Left ventricle myocardium inferior (tissue), 1 donor: ENCODE results near the gene CLCN4. TPM values are rescaled to one million over a fixed set of nuclear protein-coding genes. Genes with fewer than 3 reads are reported as not detected.

Experiments used
- DNase-seq: peaks from one replicate; pipeline ENCODE4 v3.0.0-alpha.2; 2020
- H3K27ac ChIP-seq: fragments of 200-600 bp; replicated peaks from 2 replicates; pipeline ENCODE4 v1.8.0; 2021
- H3K27me3 ChIP-seq: fragments of 200-600 bp; 2 replicates; pipeline ENCODE4 v1.8.0; 2021; ENCODE audit warnings: low read depth
- H3K36me3 ChIP-seq: fragments of 200-600 bp; 2 replicates; pipeline ENCODE4 v1.8.0; 2021
- H3K4me1 ChIP-seq: fragments of 200-600 bp; 2 replicates; pipeline ENCODE4 v1.8.0; 2021
- H3K4me3 ChIP-seq: fragments of 200-600 bp; 2 replicates; pipeline ENCODE4 v1.8.0; 2021; ENCODE audit warnings: mild to moderate bottlenecking, moderate library complexity
- H3K9me3 ChIP-seq: fragments of 200-600 bp; replicated peaks from 2 replicates; pipeline ENCODE4 v1.8.0; 2021
- intact Hi-C: fragments of 100-400 bp; cut with micrococcal nuclease; formaldehyde crosslinking; loops from one replicate; pipeline ENCODE4 v1.11.0; 2022
- total RNA-seq: library from RNA; stranded (reverse); fragmentation: NEBNext Ultra II Directional; extraction: Animal tissue kit (Norgen Biotek cat#: 25700); gene quantifications from one replicate; pipeline ENCODE4 v1.2.1, GENCODE V29; 2021
- TF ChIP-seq, protein P1 (sequence below): fragments of 200-600 bp; IDR thresholded peaks from 2 replicates; pipeline ENCODE4 v1.8.0; 2021; ENCODE audit warnings: antibody characterized with exemption, mild to moderate bottlenecking, borderline replicate concordance
- donor health status: DM: no; HTN: yes; CAD: no; lungs with severe emphysema.

The CLCN4 gene
- total RNA-seq, 1 donor from 2014 or later, result 36.1 TPM

DNA sequence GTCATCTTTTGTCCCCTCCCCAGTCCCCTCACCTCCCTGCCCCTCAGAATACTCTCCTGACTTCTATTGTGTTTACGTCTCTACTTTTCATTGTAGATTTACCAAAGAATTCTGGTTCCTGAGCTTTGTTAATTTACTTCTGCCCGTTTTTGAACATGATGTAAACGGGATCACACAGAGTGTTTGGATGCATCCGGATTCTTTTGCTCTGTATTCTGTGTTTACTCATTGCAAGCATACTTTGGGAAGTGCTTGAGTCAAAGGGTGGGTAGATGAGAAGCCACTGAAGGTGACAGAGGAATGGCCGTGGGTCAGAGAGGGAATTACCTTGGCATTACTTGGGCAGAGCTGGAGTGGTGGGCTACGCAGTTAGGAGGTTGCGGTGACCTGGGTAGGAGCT is 18.0 kb downstream of the CLCN4 start:
- TF ChIP-seq, protein P1, sequence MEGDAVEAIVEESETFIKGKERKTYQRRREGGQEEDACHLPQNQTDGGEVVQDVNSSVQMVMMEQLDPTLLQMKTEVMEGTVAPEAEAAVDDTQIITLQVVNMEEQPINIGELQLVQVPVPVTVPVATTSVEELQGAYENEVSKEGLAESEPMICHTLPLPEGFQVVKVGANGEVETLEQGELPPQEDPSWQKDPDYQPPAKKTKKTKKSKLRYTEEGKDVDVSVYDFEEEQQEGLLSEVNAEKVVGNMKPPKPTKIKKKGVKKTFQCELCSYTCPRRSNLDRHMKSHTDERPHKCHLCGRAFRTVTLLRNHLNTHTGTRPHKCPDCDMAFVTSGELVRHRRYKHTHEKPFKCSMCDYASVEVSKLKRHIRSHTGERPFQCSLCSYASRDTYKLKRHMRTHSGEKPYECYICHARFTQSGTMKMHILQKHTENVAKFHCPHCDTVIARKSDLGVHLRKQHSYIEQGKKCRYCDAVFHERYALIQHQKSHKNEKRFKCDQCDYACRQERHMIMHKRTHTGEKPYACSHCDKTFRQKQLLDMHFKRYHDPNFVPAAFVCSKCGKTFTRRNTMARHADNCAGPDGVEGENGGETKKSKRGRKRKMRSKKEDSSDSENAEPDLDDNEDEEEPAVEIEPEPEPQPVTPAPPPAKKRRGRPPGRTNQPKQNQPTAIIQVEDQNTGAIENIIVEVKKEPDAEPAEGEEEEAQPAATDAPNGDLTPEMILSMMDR, result no peak
- intact Hi-C loops, result no loop called here
- Histone ChIP-seq H3K36me3 (no peaks in the 10 kb centered on the region), H3K9me3 (no peaks in the 10 kb centered on the region), H3K27ac (no peak overlapping the region), H3K4me3 (no peak overlapping the region), H3K27me3 (no peaks in the 10 kb centered on the region), H3K4me1 (peaks cover 29% of the 10 kb centered on the region)
- no peak for DNase-seq

DNA sequence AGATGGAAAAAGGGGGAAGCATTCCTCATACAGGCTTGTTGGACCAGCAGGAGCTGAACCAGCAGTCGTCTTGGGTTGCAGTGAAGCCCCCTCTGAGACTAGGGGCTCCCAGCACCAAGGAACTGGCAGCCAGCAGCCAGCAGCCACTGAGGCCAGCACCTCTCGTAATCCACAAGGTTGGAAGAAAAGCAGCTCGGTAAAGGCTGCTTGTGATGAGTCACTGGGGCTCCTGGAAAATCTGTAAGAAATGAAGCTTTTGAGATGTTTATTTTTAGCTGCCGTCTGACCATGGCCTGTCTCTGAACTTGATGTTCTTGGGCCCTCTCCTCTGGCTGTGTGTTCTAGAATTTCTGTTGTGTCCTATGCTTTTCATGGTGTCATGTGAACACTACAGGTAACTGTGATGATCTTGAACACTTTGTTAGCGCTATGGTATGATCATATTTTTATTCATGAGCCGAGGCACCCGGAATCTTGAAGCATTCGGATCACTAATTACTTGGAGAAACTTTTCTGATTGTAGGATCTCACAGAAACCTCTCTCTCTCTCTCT is 18.6 kb downstream of the CLCN4 start:
- Histone ChIP-seq H3K36me3 (no peaks in the 10 kb centered on the region), H3K9me3 (no peaks in the 10 kb centered on the region), H3K27me3 (no peaks in the 10 kb centered on the region), H3K27ac (no peak overlapping the region), H3K4me3 (no peak overlapping the region), H3K4me1 (peaks cover 29% of the 10 kb centered on the region)
- TF ChIP-seq, protein P1, result no peak
- intact Hi-C loops, result no loop called here
- DNase-seq, result no peak

DNA sequence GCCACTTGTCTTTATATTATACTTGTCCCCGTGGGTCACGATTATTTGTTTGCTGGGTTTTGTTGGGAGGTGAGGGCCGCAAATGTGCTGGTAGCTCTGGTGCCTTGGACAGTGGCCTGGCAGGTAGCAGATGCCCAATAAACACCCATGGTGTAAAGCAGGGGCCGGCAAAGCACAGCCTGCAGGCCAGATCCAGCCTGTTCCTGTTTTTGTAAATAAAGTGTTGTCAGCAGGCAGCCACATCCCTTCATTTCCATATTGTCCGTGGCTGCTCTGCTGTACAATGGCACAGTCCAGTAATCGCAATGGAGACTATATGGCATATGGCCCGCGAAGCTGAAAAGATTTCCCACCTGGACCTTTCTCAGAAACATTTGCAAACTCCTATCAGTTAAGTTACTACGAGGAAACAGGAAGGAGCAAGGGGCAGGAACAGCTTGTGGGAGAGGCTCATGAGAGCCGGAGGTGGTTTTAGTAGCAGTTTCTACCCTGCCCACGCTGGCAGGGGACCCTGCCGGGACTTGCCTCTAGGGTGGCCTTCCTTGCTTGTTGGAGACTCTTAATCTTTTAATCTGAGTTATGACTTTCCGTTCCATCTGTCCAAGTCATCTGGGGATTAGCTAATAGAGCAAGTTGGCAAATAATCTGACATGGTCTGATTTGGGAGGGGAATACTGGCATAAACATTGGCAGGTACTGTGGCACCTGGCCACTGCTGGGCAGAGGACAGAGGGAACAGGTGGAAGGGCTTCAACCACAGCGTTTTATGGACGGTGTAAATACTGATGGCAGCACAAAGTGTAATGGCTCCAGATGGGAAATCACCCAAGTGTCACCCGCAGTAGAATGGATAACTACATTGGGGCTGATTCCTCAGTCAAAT is 19.6 kb downstream of the CLCN4 start:
- no peaks in the 10 kb centered on the region for H3K36me3 ChIP-seq
- no peaks in the 10 kb centered on the region for H3K9me3 ChIP-seq
- H3K27me3 ChIP-seq, result no peaks in the 10 kb centered on the region
- H3K4me3 ChIP-seq, result no peak overlapping the region
- DNase-seq, result no peak
- no peak overlapping the region for H3K27ac ChIP-seq
- TF ChIP-seq, protein P1, result no peak
- peaks cover 29% of the 10 kb centered on the region for H3K4me1 ChIP-seq
- intact Hi-C loops, result no loop called here

DNA sequence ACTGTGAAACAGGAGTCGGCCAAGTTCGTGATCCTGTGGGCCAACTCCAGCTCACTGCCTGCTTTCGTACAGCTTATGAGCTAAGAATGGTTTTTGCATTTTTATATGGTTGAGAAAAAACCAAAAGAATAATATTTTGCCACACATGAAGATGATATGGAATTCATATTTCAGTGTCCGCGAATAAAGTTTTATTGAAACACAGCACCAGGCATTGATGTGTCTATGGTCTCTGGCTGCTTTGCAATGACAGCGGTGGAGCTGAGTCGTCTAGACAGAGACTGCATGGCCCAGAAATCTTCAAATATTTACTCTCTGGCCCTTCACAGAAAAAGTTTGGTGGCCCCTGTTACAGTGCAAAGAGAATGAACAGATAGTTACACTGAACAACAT is 20.2 kb downstream of the CLCN4 start:
- Histone ChIP-seq H3K27ac (no peak overlapping the region), H3K27me3 (no peaks in the 10 kb centered on the region), H3K36me3 (no peaks in the 10 kb centered on the region), H3K4me3 (no peak overlapping the region), H3K9me3 (no peaks in the 10 kb centered on the region), H3K4me1 (peaks cover 29% of the 10 kb centered on the region)
- intact Hi-C loops, result no loop called here
- no peak for DNase-seq
- TF ChIP-seq, protein P1, result no peak

DNA sequence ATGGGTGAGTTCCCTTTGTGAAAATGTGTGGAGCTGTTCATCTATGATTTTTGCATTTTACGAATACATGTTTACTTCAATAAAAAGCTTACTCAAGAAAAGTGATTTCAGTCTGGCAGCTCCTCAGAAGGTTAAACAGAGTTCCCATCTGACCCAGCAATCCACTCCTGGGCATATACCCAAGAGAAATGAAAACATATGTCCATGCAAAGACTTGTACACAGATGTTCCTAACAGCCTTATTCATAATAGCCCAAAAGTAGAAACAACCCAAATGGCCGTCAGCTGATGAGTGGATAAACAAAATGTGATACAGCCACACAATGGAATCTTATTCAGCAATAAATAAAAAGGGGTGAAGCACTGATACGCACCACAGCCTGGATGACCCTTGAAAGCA is 20.8 kb downstream of the CLCN4 start:
- H3K27ac ChIP-seq, result no peak overlapping the region
- H3K27me3 ChIP-seq, result no peaks in the 10 kb centered on the region
- no peak for DNase-seq
- intact Hi-C loops, result no loop called here
- H3K4me3 ChIP-seq, result no peak overlapping the region
- peaks cover 29% of the 10 kb centered on the region for H3K4me1 ChIP-seq
- no peaks in the 10 kb centered on the region for H3K36me3 ChIP-seq
- TF ChIP-seq, protein P1, result no peak
- no peaks in the 10 kb centered on the region for H3K9me3 ChIP-seq
